AG09319 (cell line): Measurements from ENCODE around the gene GHRL.

Source experiments
- DNase-seq: peaks from one replicate; pipeline ENCODE4 v3.0.0-alpha.2; 2010; ENCODE audit warnings: low read depth; ENCODE audit errors: extremely low read depth
- CTCF ChIP-seq: IDR thresholded peaks from 2 replicates; pipeline ENCODE4 v1.5.1; 2011; ENCODE audit warnings: low read depth, mild to moderate bottlenecking, inconsistent platforms, low read length, moderate library complexity

GHRL gene

DNA sequence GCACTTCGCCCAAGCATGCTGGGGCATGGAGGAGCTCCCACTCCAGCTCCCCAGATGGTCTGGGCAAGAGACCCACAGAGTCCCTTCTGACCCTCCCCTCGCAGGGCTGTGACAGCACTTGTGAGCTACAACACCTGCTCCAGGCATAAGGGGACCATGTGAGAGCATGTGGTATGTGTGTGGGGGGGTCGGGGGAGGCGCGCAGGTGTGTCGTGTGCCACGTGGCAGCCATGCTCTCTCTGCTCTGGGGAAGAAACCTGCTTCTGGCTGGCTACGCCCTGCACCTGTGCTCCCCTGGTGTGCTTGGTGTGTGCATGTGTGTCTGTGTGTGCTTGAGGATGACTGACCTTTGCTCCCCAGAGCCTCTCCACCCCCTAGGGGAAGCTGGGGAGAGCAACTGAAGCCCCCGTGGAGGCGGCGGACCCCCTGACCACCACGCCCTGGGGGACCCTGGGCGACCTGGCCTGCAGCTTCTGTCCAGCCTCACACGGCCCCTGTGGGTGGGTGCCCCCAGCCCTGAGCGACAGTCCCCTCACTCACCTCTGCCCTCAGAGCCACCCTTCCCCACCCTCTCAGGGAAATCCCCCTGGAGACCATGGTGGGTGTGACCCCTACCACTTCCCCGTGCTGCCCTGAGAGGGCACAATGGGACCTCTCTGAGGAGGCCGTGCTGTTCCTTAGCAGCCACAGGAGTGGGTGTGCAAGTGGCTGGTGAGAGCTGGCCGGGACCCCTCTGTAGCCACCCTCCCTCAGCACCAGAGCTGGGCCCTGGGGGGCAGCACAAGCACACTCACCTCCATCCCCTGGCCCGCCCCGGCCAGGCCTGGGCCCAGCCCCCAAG, 44.8 kb upstream of the GHRL start:
- no peak for DNase-seq
- TF ChIP-seq CTCF = no peak

GRCh38 chr3:10336761-10337160, 44.0 kb upstream of the GHRL start:
- no peak for DNase-seq
- TF ChIP-seq CTCF = no peak

GRCh38 chr3:10335871-10336622, 43.3 kb upstream of the GHRL start:
- no peak for DNase-seq
- no peak for TF ChIP-seq CTCF

DNA sequence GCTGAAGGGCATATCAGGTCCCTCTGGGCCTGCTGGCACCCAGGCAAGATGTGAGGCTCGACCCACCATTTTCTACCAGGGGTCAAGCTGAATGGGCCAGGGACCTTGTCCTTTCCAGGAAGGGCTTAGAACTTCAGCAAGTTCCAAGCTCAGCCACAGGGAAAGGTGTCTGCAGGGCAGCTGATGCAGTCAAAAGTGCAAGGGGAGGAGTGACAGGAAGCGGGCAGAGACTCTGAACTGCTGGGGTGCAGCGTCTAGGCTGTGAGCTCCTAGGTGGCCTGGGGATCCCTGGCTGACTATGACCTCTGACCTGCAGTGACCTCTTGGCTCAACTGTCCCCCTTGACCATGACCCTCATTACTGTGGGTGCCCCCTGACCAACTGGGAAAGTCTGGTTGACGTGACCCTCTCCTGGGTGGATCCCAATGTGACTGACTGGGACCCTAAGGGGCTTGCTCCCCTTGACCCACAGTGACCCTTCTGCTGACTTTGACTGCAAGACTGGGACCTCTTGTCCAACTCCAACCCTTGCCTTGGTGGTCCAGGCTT, 42.5 kb upstream of the GHRL start:
- no peak for TF ChIP-seq CTCF
- no peak for DNase-seq

GRCh38 chr3:10334459-10334858, 41.7 kb upstream of the GHRL start:
- TF ChIP-seq CTCF = peak; percentile 11; the same call in 1 of the 2 replicates
- DNase-seq = no peak

DNA sequence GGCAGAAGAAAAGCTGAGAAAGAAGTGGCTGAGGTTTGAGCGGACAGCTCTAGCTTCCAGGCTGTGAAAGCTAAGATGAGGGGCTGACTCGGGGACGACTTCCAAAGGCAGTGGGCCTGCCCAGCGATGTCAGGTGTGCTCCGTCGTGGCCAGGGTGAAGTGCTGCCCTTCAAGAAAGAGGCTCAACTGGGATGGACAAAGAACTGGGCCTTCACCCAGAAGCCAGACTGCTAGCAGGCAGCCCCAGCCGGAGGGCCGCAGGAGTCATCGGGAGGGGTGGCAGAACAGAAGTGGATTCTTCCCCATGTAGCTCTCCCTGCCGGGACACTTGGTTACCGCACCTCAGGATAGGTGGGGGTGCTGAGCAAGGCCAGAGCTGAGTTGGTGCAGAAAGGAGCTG, 41.3 kb upstream of the GHRL start:
- no peak for TF ChIP-seq CTCF
- DNase-seq = no peak

DNA sequence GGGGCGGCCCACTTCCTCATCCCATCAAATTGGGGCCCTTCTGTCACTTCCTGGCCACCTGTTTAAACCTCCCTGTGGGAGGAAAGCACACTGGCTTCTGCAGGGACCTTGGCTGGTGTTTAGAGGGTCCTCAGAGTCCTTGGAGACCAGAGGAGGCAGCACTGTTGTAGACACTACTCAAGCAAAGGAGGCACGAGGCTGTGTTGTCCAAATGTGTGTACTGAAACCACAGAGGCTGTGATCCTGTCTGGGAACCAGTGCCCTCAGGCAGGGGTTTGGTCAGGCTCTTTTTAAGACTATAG, 40.6 kb upstream of the GHRL start:
- no peak for DNase-seq
- TF ChIP-seq CTCF = no peak
